GM12878 (cell line): ENCODE data around the gene FAM221B. TPM values are rescaled to one million over a fixed set of nuclear protein-coding genes. Genes with fewer than 3 reads are reported as not detected.

Experiments used
- ATAC-seq: fragments of 200-7000 bp; cut with Tn5 transposase; 3 replicates; pipeline ENCODE4 v1.9.1; 2020; ENCODE audit warnings: mild to moderate bottlenecking, moderate library complexity
- BruUV-seq: library from RNA; stranded (reverse); fragments of 400-500 nt; replicated peaks from 2 replicates; lab custom pipeline; 2021; lab: Mats Ljungman, UMichigan
- CTCF ChIA-PET: fragments of 300-600 bp; sonication (Branson Sonifier 250); formaldehyde crosslinking; extraction: SDS; loops from one replicate; lab custom pipeline; 2021; ENCODE audit warnings: inconsistent platforms; lab: Yijun Ruan, JAX
- POLR2A ChIA-PET: fragments of 350-600 bp; formaldehyde crosslinking; extraction: SDS; loops from one replicate; lab custom pipeline; 2021; ENCODE audit warnings: inconsistent platforms; lab: Charles Lee
- RAD21 ChIA-PET: fragments of 300-600 bp; sonication (Branson Sonifier 250); formaldehyde crosslinking; loops from one replicate; lab custom pipeline; 2023; ENCODE audit warnings: antibody characterized with exemption; ENCODE audit not compliant: unreplicated experiment; lab: Charles Lee
- SMC1A ChIA-PET: fragments of 300-600 bp; sonication (Branson Sonifier 250); formaldehyde crosslinking; loops from one replicate; lab custom pipeline; 2023; ENCODE audit not compliant: unreplicated experiment, uncharacterized antibody; lab: Charles Lee
- DNase-seq: peaks from one replicate; pipeline ENCODE4 v3.0.0-alpha.2; 2011; ENCODE audit warnings: low read depth, low spot score
- FAIRE-seq: peaks from 3 replicates; lab custom pipeline; 2011; peaks lifted over from hg19 to GRCh38; lab: Jason Lieb, UNC
- H2AFZ ChIP-seq: 2 replicates; pipeline ENCODE4 v1.6.0; 2011; ENCODE audit warnings: low read depth, low read length, control low read depth; ENCODE audit not compliant: control insufficient read depth
- H3K27ac ChIP-seq: 2 replicates; pipeline ENCODE4 v1.5.1; 2011; ENCODE audit warnings: control low read depth; ENCODE audit not compliant: control insufficient read depth, insufficient read depth
- H3K27me3 ChIP-seq, 2 experiments: replicated peaks in 1 of 2; 2 replicates each; pipeline versions ENCODE4 v1.6.0 to v1.6.1; 2011; ENCODE audit warnings: low read length in 1 of 2; ENCODE audit not compliant: control insufficient read depth in 2 of 2, insufficient read depth in 2 of 2
- H3K36me3 ChIP-seq, 2 experiments: 2 replicates each; pipeline ENCODE4 v1.5.1; 2011; ENCODE audit warnings: low read length in 1 of 2; ENCODE audit not compliant: control insufficient read depth in 2 of 2, insufficient read depth in 2 of 2
- H3K4me1 ChIP-seq: 2 replicates; pipeline ENCODE4 v1.6.1; 2011; ENCODE audit warnings: mild to moderate bottlenecking, low read length, moderate library complexity, mixed read lengths; ENCODE audit not compliant: control insufficient read depth, insufficient read depth
- H3K4me2 ChIP-seq: 2 replicates; pipeline ENCODE4 v1.6.0; 2011; ENCODE audit warnings: control low read depth; ENCODE audit not compliant: control insufficient read depth, insufficient read depth
- H3K4me3 ChIP-seq: fragments of 200-600 bp; sonication (generic); 2 replicates; pipeline ENCODE4 v1.5.1; 2016
- H3K79me2 ChIP-seq: 2 replicates; pipeline ENCODE4 v1.6.0; 2011; ENCODE audit warnings: low read length; ENCODE audit not compliant: control insufficient read depth, insufficient read depth
- H3K9ac ChIP-seq: 2 replicates; pipeline ENCODE4 v1.8.0; 2011; ENCODE audit warnings: low read length, control low read depth, mixed read lengths; ENCODE audit not compliant: control insufficient read depth, insufficient read depth
- H3K9me3 ChIP-seq: replicated peaks from 3 replicates; pipeline ENCODE4 v1.5.1; 2011; ENCODE audit warnings: mild to moderate bottlenecking, low read length; ENCODE audit not compliant: control insufficient read depth, insufficient read depth
- H4K20me1 ChIP-seq: 2 replicates; pipeline ENCODE4 v1.6.0; 2011; ENCODE audit not compliant: control insufficient read depth, insufficient read depth
- E2F8 ChIP-seq: fragments of 450-650 bp; IDR thresholded peaks from 2 replicates; pipeline ENCODE4 v1.6.1; 2018; ENCODE audit warnings: mild to moderate bottlenecking, low read depth, moderate library complexity; ENCODE audit not compliant: partially characterized antibody
- EGR1 ChIP-seq, 2 experiments: IDR thresholded peaks; 1 replicate in 1 of 2; 2 replicates in 1 of 2; pipeline ENCODE4 v1.6.1; 2011 to 2012; ENCODE audit warnings: low read depth in 2 of 2, low read length in 2 of 2, borderline replicate concordance in 1 of 2, mild to moderate bottlenecking in 1 of 2, moderate library complexity in 1 of 2
- HDAC6 ChIP-seq: fragments of 200-600 bp; sonication (generic); IDR thresholded peaks from one replicate; pipeline ENCODE4 v1.8.0; 2017; ENCODE audit warnings: antibody characterized with exemption; ENCODE audit not compliant: unreplicated experiment
- HSF1 ChIP-seq: fragments of 150-350 bp; IDR thresholded peaks from 2 replicates; pipeline ENCODE4 v1.6.1; 2014; ENCODE audit warnings: mild to moderate bottlenecking, low read depth, low read length
- MEF2B ChIP-seq: fragments of 450-650 bp; IDR thresholded peaks from 2 replicates; pipeline ENCODE4 v1.6.1; 2018; ENCODE audit warnings: mild to moderate bottlenecking, moderate library complexity; ENCODE audit not compliant: partially characterized antibody, poor library complexity, severe bottlenecking
- MYC ChIP-seq: IDR thresholded peaks from 2 replicates; pipeline ENCODE4 v1.6.1; 2011; ENCODE audit warnings: mild to moderate bottlenecking, low read length, moderate library complexity, inconsistent platforms; ENCODE audit not compliant: insufficient read depth, insufficient replicate concordance, insufficient read length, severe bottlenecking
- NFXL1 ChIP-seq: fragments of 450-650 bp; IDR thresholded peaks from 2 replicates; pipeline ENCODE4 v1.6.1; 2017; ENCODE audit warnings: antibody characterized with exemption, mild to moderate bottlenecking, borderline replicate concordance
- PKNOX1 ChIP-seq: fragments of 450-650 bp; IDR thresholded peaks from 2 replicates; pipeline ENCODE4 v1.6.1; 2016; ENCODE audit warnings: mild to moderate bottlenecking
- PML ChIP-seq: IDR thresholded peaks from 2 replicates; pipeline ENCODE4 v1.6.1; 2012; ENCODE audit warnings: low read length, inconsistent platforms
- POLR2AphosphoS2 ChIP-seq: IDR thresholded peaks from 2 replicates; pipeline ENCODE4 v1.6.1; 2011; ENCODE audit warnings: low read depth, mild to moderate bottlenecking, low read length, improper control_type of control experiment, moderate library complexity
- TARDBP ChIP-seq: IDR thresholded peaks from 2 replicates; pipeline ENCODE4 v1.6.1; 2016; ENCODE audit warnings: borderline replicate concordance
- ZBTB11 ChIP-seq: fragments of 450-650 bp; formaldehyde crosslinking; IDR thresholded peaks from 2 replicates; pipeline ENCODE4 v1.5.0; 2022; ENCODE audit warnings: mild to moderate bottlenecking, missing genetic modification characterization
- WGBS: methylation state at CpG from one replicate; pipeline ENCODE4 v1.1.6; 2016; ENCODE audit warnings: low lambda C conversion rate; ENCODE audit not compliant: insufficient replicate concordance, insufficient coverage; ENCODE audit errors: missing lambda C conversion rate; 5-methylcytosine and 5-hydroxymethylcytosine counted together
- in situ Hi-C: fragments of 300-500 bp; cut with MboI; formaldehyde crosslinking; loops from 9 replicates; pipeline ENCODE4 v1.14.3; 2018; ENCODE audit warnings: mixed read lengths
- intact Hi-C: fragments of 100-400 bp; cut with micrococcal nuclease; formaldehyde crosslinking; loops from one replicate; pipeline ENCODE4 v1.14.2; 2022; ENCODE audit not compliant: unreplicated experiment
- polyA plus RNA-seq, 11 experiments: library from polyadenylated mRNA; depleted of rRNA in 4 of 11; unstranded in 6 of 11; stranded (reverse) in 5 of 11; fragments of >200 nt; fragmentation: Nextera tagmentation in 4 of 11; fragmentation: Illumina TruSeq in 1 of 11; extraction: Ambion mirVana in 4 of 11; extraction: Trizol in 1 of 11; gene quantifications; 1 replicate in 1 of 11; 2 replicates in 10 of 11; pipeline versions ENCODE4 v1.2.1 to v1.2.3, GENCODE V29; 2011 to 2016; ENCODE audit warnings: inconsistent platforms in 2 of 11, missing spikeins in 2 of 11, low read depth in 1 of 11
- total RNA-seq, 4 experiments: library from RNA; depleted of rRNA in 3 of 4; stranded (reverse); fragments of >200 nt in 3 of 4; fragmentation: Illumina TruSeq in 1 of 4; extraction: Trizol in 1 of 4; gene quantifications; 2 replicates each; pipeline versions ENCODE4 v1.2.1 to v1.2.3, GENCODE V29; 2013 to 2021

FAM221B gene
- total and polyA plus RNA-seq, 10 of the 15 experiments (the other 5 are each of a cell fraction or from before 2014, with no cell fraction given): 0.02 to 0.12 (median 0.04) TPM; not detected in 5

- H3K9me3 ChIP-seq: no peaks in the 10 kb centered on the region
- FAIRE-seq (no peak), DNase-seq (no peak), ATAC-seq (no peak)
- intact Hi-C loops: no loop called here
- no peak overlapping the region for H2AFZ ChIP-seq
- ChIA-PET RAD21 (no interaction called here), CTCF (interaction anchor here (1.2 kb wide), 1 partner anchor 79 kb away, joined by 4 read pairs; no protein-coding TSS in a partner anchor), SMC1A (interaction anchor here (0.8 kb wide), 1 partner anchor 13 kb away, joined by 3 read pairs; no protein-coding TSS in a partner anchor), POLR2A (no interaction called here)
- H3K27ac ChIP-seq: no peak overlapping the region
- in situ Hi-C loops: no loop called here
- no peak overlapping the region for H3K4me3 ChIP-seq
- no peaks in the 10 kb centered on the region for H3K79me2 ChIP-seq
- H3K4me2 ChIP-seq: no peak overlapping the region
- BruUV-seq: no TSS peak
- H3K36me3 ChIP-seq: no peaks in the 10 kb centered on the region
- no peaks in the 10 kb centered on the region for H3K27me3 ChIP-seq
- no peaks in the 10 kb centered on the region for H3K4me1 ChIP-seq
- 60% methylated on average over 19 of the region's 19 CpGs for WGBS
- H4K20me1 ChIP-seq: no peaks in the 10 kb centered on the region
- no peak overlapping the region for H3K9ac ChIP-seq
- TF ChIP-seq MYC: no peak
- no peak for TF ChIP-seq POLR2AphosphoS2
- no peak for TF ChIP-seq PML
- no peak for TF ChIP-seq ZBTB11 (CRISPR knock-in tag)
- no peak for TF ChIP-seq E2F8
- TF ChIP-seq EGR1 (IDR thresholded peaks at IDR 0.05; ENCODE audit: borderline replicate concordance in 1 of 2, low read depth in 2 of 2, low read length in 2 of 2): no peak
- no peak for TF ChIP-seq HDAC6
- no peak for TF ChIP-seq PKNOX1
- no peak for TF ChIP-seq NFXL1
- TF ChIP-seq MEF2B: no peak
- TF ChIP-seq TARDBP: no peak
- TF ChIP-seq HSF1: no peak
Measured at GRCh38 chr9:35869621-35870216, 41.2 kb upstream of the FAM221B start.
